GM18517 (cell line): ENCODE measurements around the gene UBE4B.

Experiments
- ATAC-seq: cut with Tn5 transposase; IDR thresholded peaks from one replicate; pipeline ENCODE4 v1.9.1; 2021; ENCODE audit warnings: mild to moderate bottlenecking, moderate library complexity; ENCODE audit not compliant: unreplicated experiment

Gene UBE4B

DNA sequence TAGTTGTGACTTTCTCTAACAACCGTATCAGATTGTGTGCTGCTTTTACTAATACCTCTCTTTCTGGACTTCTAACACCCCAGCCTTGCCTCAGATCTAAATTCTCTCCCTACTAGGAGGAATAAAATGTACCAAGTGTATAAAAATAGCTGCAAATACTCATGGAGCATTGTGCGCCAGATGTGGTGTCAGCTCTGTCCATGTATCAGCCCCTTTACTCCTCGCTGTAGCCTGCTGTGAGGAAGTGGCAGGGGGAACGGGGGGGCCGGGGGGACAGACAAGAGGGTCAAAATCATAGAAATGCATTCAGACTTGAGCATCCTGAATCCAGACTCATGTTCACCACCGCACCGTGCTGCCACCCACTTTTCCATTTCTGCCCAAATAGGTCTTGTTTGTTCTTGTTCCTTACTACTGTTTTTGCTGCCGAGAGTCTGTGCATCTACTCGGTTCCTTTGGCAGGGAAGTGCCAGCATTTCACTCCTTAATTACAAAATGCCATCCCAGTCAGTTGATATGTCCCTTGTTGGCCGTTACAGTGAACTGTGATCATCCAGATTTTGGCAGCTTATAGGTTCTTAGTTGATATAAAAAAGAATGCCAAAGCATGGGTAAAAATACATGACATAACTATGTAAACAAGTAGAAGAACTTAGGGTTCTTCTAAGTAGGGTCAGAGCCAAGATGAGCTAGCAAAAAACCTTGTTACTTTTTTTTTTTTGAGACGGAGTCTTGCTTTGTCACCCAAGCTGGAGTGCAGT, 76.4 kb downstream of the UBE4B start:
- no peak for ATAC-seq

DNA sequence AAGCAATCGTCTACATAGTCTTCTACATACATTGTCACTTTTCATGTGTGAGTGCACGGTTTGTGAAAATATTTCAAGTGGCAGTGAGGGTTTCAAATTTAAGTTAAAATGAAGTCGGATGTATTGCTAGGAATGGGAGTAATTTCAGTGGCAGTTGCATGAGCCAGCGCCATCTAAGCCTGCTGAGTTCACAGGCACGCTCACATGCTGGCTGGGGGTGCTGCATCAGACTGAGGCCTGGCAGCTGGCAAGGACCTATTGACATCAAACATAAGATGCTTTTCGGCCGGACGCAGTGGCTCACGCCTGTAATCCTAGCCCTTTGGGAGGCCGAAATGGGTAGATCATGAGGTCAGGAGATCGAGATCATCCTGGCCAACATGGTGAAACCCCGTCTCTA, 80.7 kb downstream of the UBE4B start:
- ATAC-seq = no peak

DNA sequence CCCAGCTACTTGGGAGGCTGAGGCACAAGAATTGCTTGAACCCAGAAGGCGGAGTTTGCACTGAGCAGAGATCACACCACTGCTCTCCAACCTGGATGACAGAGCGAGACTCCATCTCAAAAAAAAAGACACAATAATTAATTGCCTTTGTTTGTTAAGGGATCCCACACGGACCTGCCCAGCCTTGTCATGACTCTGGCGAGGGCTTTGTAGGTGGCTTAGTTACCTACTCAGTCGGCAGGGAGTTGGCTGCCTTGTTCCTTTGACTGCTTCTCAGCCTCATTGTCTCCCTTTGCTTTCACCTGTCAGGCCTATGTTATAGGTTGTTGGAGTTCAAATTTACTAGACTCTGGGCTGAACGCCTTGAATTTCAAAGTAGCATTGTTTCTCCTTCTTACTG, 82.0 kb downstream of the UBE4B start:
- no peak for ATAC-seq

- no peak for ATAC-seq
Measured at GRCh38 chr1:10117132-10117531, 84.4 kb downstream of the UBE4B start.

- ATAC-seq = no peak
Measured at GRCh38 chr1:10117865-10118264, 85.1 kb downstream of the UBE4B start.

GRCh38 chr1:10121688-10122087, 88.9 kb downstream of the UBE4B start:
- no peak for ATAC-seq

- ATAC-seq = no peak
Measured at GRCh38 chr1:10122926-10123325, 90.2 kb downstream of the UBE4B start.

DNA sequence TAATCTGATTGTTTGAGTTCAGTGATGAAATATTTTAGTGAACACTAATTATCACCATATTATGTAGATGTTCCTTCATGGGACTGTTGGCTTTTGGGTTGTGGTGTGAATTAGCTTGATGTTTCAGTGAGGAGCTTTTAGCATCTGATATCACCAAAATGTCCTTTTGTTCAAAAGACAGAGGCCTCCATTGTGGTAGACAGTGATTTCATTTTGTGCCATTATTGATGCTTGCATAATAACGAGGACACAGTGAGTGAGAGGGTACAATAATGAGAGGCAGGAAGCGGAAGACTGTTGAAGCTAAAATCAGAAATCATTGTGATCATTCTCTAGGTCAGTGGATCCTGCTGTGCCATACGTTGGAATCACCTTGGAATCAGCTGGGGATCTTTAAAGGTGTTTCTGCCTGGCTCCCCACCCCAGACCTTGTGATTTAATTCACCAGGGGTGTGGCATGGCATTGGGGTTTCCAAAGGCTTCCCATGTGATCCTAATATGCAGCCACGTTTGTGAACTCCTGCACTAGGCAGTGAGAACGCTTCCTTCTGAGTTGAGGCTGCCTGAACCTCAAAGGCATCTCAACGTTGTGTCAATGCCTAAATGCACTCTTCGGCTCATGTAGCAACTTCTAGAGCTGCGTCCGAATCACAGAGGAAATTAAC, 95.5 kb downstream of the UBE4B start:
- ATAC-seq = no peak

DNA sequence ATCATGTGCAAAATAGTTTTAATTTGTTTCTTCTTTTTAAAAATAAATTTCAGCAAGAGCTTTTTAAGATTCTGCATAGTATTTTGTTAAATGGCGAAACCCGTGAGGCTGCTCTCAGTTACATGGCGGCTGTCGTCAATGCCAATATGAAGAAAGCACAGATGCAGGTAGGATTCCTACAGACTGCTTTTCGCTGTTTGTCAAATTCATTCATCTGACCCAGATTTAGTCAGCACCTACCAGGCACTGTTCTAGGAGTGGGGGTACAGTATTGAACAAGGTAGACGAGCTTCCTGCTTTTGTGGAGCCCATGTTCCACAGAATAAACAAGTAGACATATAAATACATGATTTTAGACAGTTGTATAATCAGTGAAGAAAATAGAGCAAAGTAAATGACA, 99.6 kb downstream of the UBE4B start:
- ATAC-seq = no peak

GRCh38 chr1:10132852-10133251, 100.1 kb downstream of the UBE4B start:
- ATAC-seq = no peak

- ATAC-seq = no peak
Measured at GRCh38 chr1:10140981-10141380, 108.2 kb downstream of the UBE4B start.

GRCh38 chr1:10143961-10144485, 111.3 kb downstream of the UBE4B start:
- ATAC-seq = no peak

DNA sequence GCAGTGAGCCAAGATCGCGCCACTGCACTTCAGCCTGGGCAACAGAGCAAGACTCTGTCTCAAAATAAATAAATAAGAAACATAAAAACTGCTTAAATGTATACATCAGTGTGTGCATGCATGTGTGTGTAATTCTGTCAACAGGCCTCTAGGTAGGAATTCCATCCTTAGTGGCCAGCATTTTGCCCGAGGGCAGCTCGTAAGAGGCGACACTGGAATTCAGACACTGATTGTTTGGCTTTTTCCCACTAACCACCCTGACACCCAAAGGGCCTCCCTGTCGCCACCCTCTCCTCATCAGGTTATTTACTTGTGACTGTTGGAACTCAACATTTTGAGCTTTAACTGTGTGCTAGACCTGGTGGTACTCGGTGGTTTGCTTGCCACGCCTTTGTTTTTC, 113.6 kb downstream of the UBE4B start:
- ATAC-seq = no peak

DNA sequence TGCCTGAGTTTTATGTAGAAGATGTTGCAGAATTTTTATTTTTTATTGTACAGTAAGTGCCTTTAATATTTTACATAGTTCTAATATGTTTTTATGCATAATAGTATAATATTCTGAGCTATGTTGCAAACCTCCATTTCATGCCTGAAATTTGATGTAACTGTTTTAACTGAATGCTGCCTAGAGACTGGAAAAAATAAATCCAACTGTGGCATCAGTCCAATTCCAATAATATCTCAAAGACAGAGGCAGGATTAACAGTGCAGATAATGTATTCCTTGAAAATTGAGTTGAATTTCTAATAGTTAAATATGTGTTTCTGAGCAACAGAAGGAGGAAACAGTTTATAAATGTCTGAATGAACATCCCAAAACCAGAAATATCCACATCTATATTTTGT, 116.5 kb downstream of the UBE4B start:
- no peak for ATAC-seq

DNA sequence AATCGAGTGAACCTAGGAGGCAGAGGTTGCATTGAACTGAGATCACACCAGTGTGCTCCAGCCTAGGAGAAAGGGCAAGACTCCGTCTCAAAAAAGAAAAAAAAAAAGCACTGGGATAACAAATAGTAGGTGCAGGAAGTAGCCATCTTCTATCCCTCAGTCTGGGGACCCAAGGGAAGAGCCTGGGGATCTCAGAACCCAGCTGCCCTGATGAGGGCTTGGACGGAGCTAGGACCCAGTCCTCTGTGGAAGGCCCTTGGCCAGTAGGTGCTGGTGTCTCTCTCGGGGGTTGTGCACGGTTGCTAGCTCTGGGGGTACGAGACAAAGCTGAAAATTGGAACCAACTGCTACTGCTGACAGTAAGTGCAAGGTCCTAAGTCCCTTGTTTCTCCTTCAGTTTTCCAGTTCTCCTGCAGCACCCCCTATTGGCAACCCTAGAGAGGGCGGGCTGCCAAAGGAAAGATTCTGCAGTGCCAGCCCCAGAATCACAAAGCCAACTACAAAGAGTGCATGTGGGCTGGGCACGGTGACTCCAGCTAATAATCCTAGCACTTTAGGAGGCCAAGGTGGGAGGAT, 120.0 kb downstream of the UBE4B start:
- no peak for ATAC-seq

- ATAC-seq = no peak
Measured at GRCh38 chr1:10155087-10155712, 122.4 kb downstream of the UBE4B start.

- no peak for ATAC-seq
Measured at GRCh38 chr1:10160173-10160572, 127.4 kb downstream of the UBE4B start.

- no peak for ATAC-seq
Measured at GRCh38 chr1:10160907-10161490, 128.2 kb downstream of the UBE4B start.

DNA sequence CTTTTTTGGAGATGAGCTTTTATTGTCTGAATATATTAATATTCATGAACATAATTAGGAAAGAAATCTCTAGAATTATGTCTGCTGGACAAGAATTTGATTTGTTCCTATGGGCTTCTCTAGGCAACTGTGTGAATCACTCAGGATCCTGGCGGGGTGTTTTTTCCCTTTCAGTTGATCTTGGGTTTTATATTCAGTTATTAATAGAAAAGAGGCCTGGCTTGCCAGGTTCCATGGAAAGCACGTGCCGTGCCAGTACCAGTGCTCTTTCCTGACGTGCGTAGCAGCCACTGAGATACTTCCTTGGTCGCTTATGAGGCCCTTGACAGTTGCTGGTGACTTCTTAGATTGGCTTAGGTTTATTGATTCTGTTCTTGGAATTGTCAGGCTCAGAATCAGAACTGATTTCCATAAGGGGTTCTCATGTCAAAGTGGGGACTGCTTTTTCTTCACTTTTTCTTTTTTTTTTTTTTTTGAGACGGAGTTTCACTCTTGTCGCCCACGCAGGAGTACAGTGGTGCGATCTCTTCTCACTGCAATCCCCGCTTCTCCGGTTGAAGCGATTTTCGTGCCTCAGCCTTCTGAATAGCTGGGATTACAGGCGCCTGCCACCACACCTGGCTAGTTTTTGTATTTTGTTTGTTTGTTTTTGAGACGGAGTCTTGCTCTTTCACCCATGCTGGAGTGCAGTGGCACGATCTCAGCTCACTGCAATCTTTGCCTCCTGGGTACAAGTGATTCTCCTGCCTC, 129.0 kb downstream of the UBE4B start:
- no peak for ATAC-seq

DNA sequence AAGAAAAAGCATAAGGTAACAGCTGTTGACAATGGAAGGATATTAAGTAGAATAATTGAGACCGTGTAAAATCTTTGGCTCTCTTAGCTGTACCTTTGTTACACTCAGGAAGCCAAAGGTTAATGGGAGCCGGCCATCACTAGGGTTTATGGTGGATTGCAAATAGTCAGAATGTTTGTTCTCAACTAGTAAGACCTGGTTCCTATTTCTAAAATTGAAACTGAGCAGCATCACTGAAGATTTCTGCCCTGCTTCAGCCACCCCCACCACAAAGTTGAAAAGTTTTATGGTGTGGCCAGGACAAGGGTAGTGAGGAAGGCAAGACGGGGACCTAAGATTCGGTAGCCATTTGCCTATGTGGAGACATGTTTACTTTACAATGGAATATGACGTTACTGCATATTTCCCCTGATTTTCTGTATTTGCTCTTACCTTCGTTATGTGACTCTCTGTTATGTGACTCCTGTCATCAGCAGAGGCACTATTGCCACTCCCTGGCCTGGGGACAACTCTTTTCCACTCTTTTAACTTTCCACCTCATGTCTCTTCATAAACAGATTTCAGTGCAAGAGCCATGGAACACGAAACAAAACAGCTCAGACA, 136.3 kb downstream of the UBE4B start:
- ATAC-seq = no peak
